GM10266 (cell line): Measurements from ENCODE around the gene RIPPLY1.

Experiments used
- DNase-seq: peaks from one replicate; pipeline ENCODE4 v3.0.0; 2012; ENCODE audit errors: extremely low spot score
- CTCF ChIP-seq: IDR thresholded peaks from 2 replicates; pipeline ENCODE4 v1.5.1; 2012; ENCODE audit warnings: mild to moderate bottlenecking, low read depth; ENCODE audit not compliant: control insufficient read depth, insufficient read depth; ENCODE audit errors: missing control alignments

RIPPLY1 gene

GRCh38 chrX:106917830-106918500 lies 14.8 kb upstream of the RIPPLY1 start:
- TF ChIP-seq CTCF: no peak
- no peak for DNase-seq

GRCh38 chrX:106912864-106913263 lies 9.7 kb upstream of the RIPPLY1 start:
- DNase-seq: no peak
- no peak for TF ChIP-seq CTCF

GRCh38 chrX:106906361-106906760 lies 3.2 kb upstream of the RIPPLY1 start:
- no peak for TF ChIP-seq CTCF
- DNase-seq: no peak

GRCh38 chrX:106905064-106905708 lies 2.0 kb upstream of the RIPPLY1 start:
- TF ChIP-seq CTCF: no peak
- DNase-seq: no peak

- DNase-seq: no peak
- no peak for TF ChIP-seq CTCF
These were observed 851 bp upstream of the RIPPLY1 start for GRCh38 chrX:106903856-106904528.

GRCh38 chrX:106902684-106903083 lies 457 bp downstream of the RIPPLY1 start:
- no peak for TF ChIP-seq CTCF
- no peak for DNase-seq

GRCh38 chrX:106901781-106902219 lies 1.3 kb downstream of the RIPPLY1 start:
- no peak for TF ChIP-seq CTCF
- DNase-seq: no peak
